ENCODE measurements around the gene HADHB. TPM values are rescaled to one million over a fixed set of nuclear protein-coding genes. Genes with fewer than 3 reads are reported as not detected.
A peak's percentile ranks its signal among the peaks of the same experiment; 100 is the strongest.

HADHB gene
- total RNA-seq, 6 donors from 2014 or later, result 67.1 to 124 (median 91.2) TPM

GRCh38 chr2:26241928-26242436 lies 2.8 kb upstream of the HADHB start:
- ATAC-seq (ENCODE audit: low FRiP score in 2 of 2) (no peak), DNase-seq (no peak)
- H3K4me3 ChIP-seq, result no peak overlapping the region
- 82 to 86% methylated on average over 6 of the region's 6 CpGs for WGBS, 2 donors
- no peak overlapping the region for H3K27ac ChIP-seq
- H3K27me3 ChIP-seq, result no peaks in the 10 kb centered on the region
- no peaks in the 10 kb centered on the region for H3K9me3 ChIP-seq
- peaks cover 37 to 47% (median 44%) of the 10 kb centered on the region in 4 donors for H3K4me1 ChIP-seq
- peaks cover 0 to 19% (median 9%) of the 10 kb centered on the region in 4 donors for H3K36me3 ChIP-seq
- TF ChIP-seq POLR2A (IDR thresholded peaks at IDR 0.05) (no peak), CTCF (IDR thresholded peaks at IDR 0.05) (no peak), POLR2AphosphoS5 (IDR thresholded peaks at IDR 0.05) (no peak), EP300 (IDR thresholded peaks at IDR 0.05) (no peak)

- peak overlapping the region; percentile 71 to 91 (median 80) for H3K4me3 ChIP-seq
- 0% methylated on average over 22 of the region's 22 CpGs for WGBS, 2 donors
- H3K27me3 ChIP-seq, result no peaks in the 10 kb centered on the region
- TF ChIP-seq POLR2AphosphoS5 (IDR thresholded peaks at IDR 0.05), result no peak
- no peak for TF ChIP-seq EP300 (IDR thresholded peaks at IDR 0.05)
- no peak for TF ChIP-seq CTCF (IDR thresholded peaks at IDR 0.05)
- no peak for TF ChIP-seq POLR2A (IDR thresholded peaks at IDR 0.05)
- ATAC-seq (ENCODE audit: low FRiP score in 2 of 2) (peak in 1 of 2 donors; percentile 13), DNase-seq (no peak)
- peak overlapping the region; percentile 95 to 99 (median 97) for H3K27ac ChIP-seq
- H3K4me1 ChIP-seq, result peaks cover 40 to 50% (median 45%) of the 10 kb centered on the region in 4 donors
- no peaks in the 10 kb centered on the region for H3K9me3 ChIP-seq
- peaks cover 0 to 2% (median 0%) of the 10 kb centered on the region in 4 donors for H3K36me3 ChIP-seq
These were observed 1.1 kb upstream of the HADHB start for GRCh38 chr2:26243470-26244308.

- TF ChIP-seq EP300 (IDR thresholded peaks at IDR 0.05), result no peak
- no peak for TF ChIP-seq POLR2A (IDR thresholded peaks at IDR 0.05)
- H3K27me3 ChIP-seq, result no peaks in the 10 kb centered on the region
- H3K27ac ChIP-seq, result peak overlapping the region; percentile 95 to 99 (median 97)
- H3K4me1 ChIP-seq, result peaks cover 30 to 47% (median 42%) of the 10 kb centered on the region in 4 donors
- WGBS, 2 donors, result 0 to 2% methylated on average over 21 of the region's 21 CpGs
- H3K4me3 ChIP-seq, result peak overlapping the region; percentile 71 to 91 (median 80)
- peak; percentile 52 to 81 for ATAC-seq (ENCODE audit: low FRiP score in 2 of 2)
- no peaks in the 10 kb centered on the region for H3K36me3 ChIP-seq
- H3K9me3 ChIP-seq, result no peaks in the 10 kb centered on the region
- DNase-seq, result peak in 1 of 2 donors; percentile 68
These were observed 543 bp downstream of the HADHB start for GRCh38 chr2:26245231-26245732.

- Histone ChIP-seq H3K4me3 (peak overlapping the region; percentile 71 to 91 (median 80)), H3K9me3 (no peaks in the 10 kb centered on the region), H3K36me3 (no peaks in the 10 kb centered on the region), H3K4me1 (peaks cover 26 to 47% (median 37%) of the 10 kb centered on the region in 4 donors), H3K27me3 (no peaks in the 10 kb centered on the region), H3K27ac (peak overlapping the region; percentile 95 to 99 (median 97))
- DNase-seq (no peak), ATAC-seq (ENCODE audit: low FRiP score in 2 of 2) (no peak)
- TF ChIP-seq EP300 (IDR thresholded peaks at IDR 0.05) (no peak), POLR2AphosphoS5 (IDR thresholded peaks at IDR 0.05) (no peak), CTCF (IDR thresholded peaks at IDR 0.05) (no peak), POLR2A (IDR thresholded peaks at IDR 0.05) (no peak)
- 16 to 20% methylated on average over 3 of the region's 3 CpGs for WGBS, 2 donors
These were observed 1.1 kb downstream of the HADHB start for GRCh38 chr2:26245810-26246209.

- Histone ChIP-seq H3K36me3 (no peaks in the 10 kb centered on the region), H3K9me3 (no peaks in the 10 kb centered on the region), H3K4me3 (no peak overlapping the region), H3K4me1 (peaks cover 25 to 48% (median 34%) of the 10 kb centered on the region in 4 donors), H3K27me3 (no peaks in the 10 kb centered on the region), H3K27ac (no peak overlapping the region)
- TF ChIP-seq CTCF (IDR thresholded peaks at IDR 0.05) (no peak), POLR2AphosphoS5 (IDR thresholded peaks at IDR 0.05) (no peak), EP300 (IDR thresholded peaks at IDR 0.05) (no peak), POLR2A (IDR thresholded peaks at IDR 0.05) (no peak)
- WGBS, 2 donors, result 79 to 83% methylated on average over 9 of the region's 9 CpGs
- DNase-seq, result peak in 1 of 2 donors; percentile 61
- ATAC-seq (ENCODE audit: low FRiP score in 2 of 2), result no peak
These were observed 2.1 kb downstream of the HADHB start for GRCh38 chr2:26246818-26247217.
